Endometrium (tissue), 2 donors: ENCODE data around the gene MRPS22.
"Not testable (repeated sequence)": the region's sequence is repeated elsewhere in the genome, so short reads cannot be mapped to it uniquely, and the experiment has no call there.

Experiments
- FAIRE-seq: peaks from 2 replicates; lab custom pipeline; 2012; peaks lifted over from hg19 to GRCh38; lab: Jason Lieb, UNC
- donor health status: control.
- donor health status: control.

MRPS22 gene

GRCh38 chr3:139396707-139397106 lies 52.9 kb downstream of the MRPS22 start:
- FAIRE-seq = no peak

GRCh38 chr3:139401155-139401554 lies 57.3 kb downstream of the MRPS22 start:
- FAIRE-seq = not testable (repeated sequence)
